ENCODE measurements around the gene HEATR9.

GRCh38 chr17:35912942-35913341 lies 44.3 kb upstream of the HEATR9 start:
- TF ChIP-seq EZH2 (IDR thresholded peaks at IDR 0.05; ENCODE audit: borderline replicate concordance) (no peak), CTCF (IDR thresholded peaks at IDR 0.05; ENCODE audit: poor library complexity) (no peak)

Data from hepatocyte (in vitro differentiated cells).